Measurements from ENCODE around the gene ACSL3.
"Not testable (repeated sequence)": the region's sequence is repeated elsewhere in the genome, so short reads cannot be mapped to it uniquely, and the experiment has no call there.

The ACSL3 gene

DNA sequence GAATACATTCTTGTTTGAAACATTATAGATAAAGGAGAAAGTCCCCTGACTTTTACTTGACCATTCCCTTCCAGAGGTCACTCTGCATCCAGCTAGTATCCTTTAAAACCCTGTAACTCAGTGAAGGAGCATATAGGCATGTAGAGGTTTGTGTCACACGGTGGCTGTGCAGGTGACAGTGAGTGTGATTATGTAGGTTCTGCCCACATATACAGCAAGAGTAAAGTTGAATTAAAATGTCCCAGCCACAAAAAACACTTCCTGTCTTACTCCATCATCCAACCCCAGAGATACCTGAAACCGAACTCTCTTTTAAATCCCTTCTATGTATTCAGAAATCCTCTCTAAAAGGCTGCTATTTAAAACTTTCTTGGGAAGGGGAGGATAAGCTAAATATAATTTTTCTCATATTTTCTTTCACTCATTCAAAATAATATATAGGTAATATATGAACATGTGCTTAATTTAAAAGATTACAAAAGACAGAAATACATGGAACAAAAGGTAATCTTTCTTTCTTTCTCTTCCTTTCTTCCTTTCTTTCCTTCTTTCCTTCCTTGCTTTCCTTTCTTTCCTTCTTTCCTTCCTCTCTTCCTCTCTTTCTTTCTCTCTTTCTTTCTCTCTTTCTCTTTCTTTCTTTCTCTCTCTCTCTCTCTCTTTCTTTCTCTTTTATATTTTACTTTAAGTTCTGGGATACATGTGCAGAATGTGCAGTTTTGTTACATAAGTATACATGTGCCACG is 20.6 kb upstream of the ACSL3 start:
- Histone ChIP-seq H3K4me1 (ENCODE audit: insufficient read depth, low read length, severe bottlenecking) (no peaks in the 10 kb centered on the region), H3K4me3 (ENCODE audit: low read depth, low read length, poor library complexity, severe bottlenecking) (no peak overlapping the region), H2AFZ (ENCODE audit: low read length) (no peak overlapping the region), H3K27ac (ENCODE audit: low read depth, low read length, poor library complexity, severe bottlenecking) (no peak overlapping the region), H3K27me3 (ENCODE audit: insufficient read depth, low read length) (no peaks in the 10 kb centered on the region), H3K9me2 (ENCODE audit: low read depth, low read length) (no peaks in the 10 kb centered on the region), H3K9me3 (ENCODE audit: low read length) (no peaks in the 10 kb centered on the region), H3F3A (ENCODE audit: insufficient read depth, low read length) (no peaks in the 10 kb centered on the region), H3K36me3 (ENCODE audit: insufficient read depth, low read length) (no peaks in the 10 kb centered on the region), H3K9ac (ENCODE audit: low read length) (no peak overlapping the region), H3K4me2 (ENCODE audit: low read length) (no peak overlapping the region), H3K79me2 (ENCODE audit: insufficient read depth, low read length) (no peaks in the 10 kb centered on the region), H4K20me1 (ENCODE audit: insufficient read depth, low read length) (no peaks in the 10 kb centered on the region)
- TF ChIP-seq, protein P1, sequence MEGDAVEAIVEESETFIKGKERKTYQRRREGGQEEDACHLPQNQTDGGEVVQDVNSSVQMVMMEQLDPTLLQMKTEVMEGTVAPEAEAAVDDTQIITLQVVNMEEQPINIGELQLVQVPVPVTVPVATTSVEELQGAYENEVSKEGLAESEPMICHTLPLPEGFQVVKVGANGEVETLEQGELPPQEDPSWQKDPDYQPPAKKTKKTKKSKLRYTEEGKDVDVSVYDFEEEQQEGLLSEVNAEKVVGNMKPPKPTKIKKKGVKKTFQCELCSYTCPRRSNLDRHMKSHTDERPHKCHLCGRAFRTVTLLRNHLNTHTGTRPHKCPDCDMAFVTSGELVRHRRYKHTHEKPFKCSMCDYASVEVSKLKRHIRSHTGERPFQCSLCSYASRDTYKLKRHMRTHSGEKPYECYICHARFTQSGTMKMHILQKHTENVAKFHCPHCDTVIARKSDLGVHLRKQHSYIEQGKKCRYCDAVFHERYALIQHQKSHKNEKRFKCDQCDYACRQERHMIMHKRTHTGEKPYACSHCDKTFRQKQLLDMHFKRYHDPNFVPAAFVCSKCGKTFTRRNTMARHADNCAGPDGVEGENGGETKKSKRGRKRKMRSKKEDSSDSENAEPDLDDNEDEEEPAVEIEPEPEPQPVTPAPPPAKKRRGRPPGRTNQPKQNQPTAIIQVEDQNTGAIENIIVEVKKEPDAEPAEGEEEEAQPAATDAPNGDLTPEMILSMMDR (IDR thresholded peaks at IDR 0.05; ENCODE audit: low read length): no peak
- TF ChIP-seq EZH2 (IDR thresholded peaks at IDR 0.05; ENCODE audit: borderline replicate concordance, low read length): no peak

DNA sequence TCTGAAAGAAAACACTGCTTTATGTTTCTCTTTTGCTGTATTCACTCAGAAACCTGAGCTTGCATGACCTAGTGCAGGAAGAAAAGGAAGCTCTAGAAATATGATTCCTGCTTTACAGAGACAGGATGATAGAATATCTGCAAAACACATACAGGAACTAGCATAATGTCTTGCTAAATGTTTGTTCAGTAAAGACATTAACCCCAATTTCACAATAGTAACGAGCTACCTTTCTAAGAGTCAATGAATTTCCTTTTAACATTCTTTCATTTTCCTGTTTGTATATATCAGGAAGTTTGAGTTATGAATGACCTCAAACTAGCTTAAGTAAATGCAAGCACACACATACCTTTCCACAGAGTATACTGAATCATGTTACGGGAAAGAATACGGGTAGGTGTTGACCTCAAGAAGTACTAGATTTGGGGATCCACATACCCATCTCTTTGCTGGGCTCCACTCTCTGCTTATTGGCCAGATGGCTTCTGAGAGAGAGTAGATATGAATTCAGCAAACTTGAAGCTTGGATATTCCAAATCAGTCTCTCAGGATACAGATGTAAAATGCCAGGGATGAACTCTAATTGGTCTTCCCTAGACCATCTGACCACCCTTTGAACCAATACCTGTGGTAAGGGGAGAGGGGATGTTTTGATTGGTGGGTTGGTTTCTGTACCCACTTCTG is 18.2 kb upstream of the ACSL3 start:
- H3K4me1 ChIP-seq (ENCODE audit: insufficient read depth, low read length, severe bottlenecking): no peaks in the 10 kb centered on the region
- no peaks in the 10 kb centered on the region for H3K79me2 ChIP-seq (ENCODE audit: insufficient read depth, low read length)
- no peak for TF ChIP-seq EZH2 (IDR thresholded peaks at IDR 0.05; ENCODE audit: borderline replicate concordance, low read length)
- TF ChIP-seq, protein P1 (IDR thresholded peaks at IDR 0.05; ENCODE audit: low read length): no peak
- H3F3A ChIP-seq (ENCODE audit: insufficient read depth, low read length): no peaks in the 10 kb centered on the region
- no peak overlapping the region for H3K27ac ChIP-seq (ENCODE audit: low read depth, low read length, poor library complexity, severe bottlenecking)
- no peaks in the 10 kb centered on the region for H3K9me2 ChIP-seq (ENCODE audit: low read depth, low read length)
- H3K4me2 ChIP-seq (ENCODE audit: low read length): no peak overlapping the region
- H3K27me3 ChIP-seq (ENCODE audit: insufficient read depth, low read length): no peaks in the 10 kb centered on the region
- H4K20me1 ChIP-seq (ENCODE audit: insufficient read depth, low read length): no peaks in the 10 kb centered on the region
- no peaks in the 10 kb centered on the region for H3K9me3 ChIP-seq (ENCODE audit: low read length)
- H2AFZ ChIP-seq (ENCODE audit: low read length): no peak overlapping the region
- no peak overlapping the region for H3K9ac ChIP-seq (ENCODE audit: low read length)
- no peaks in the 10 kb centered on the region for H3K36me3 ChIP-seq (ENCODE audit: insufficient read depth, low read length)
- no peak overlapping the region for H3K4me3 ChIP-seq (ENCODE audit: low read depth, low read length, poor library complexity, severe bottlenecking)

DNA sequence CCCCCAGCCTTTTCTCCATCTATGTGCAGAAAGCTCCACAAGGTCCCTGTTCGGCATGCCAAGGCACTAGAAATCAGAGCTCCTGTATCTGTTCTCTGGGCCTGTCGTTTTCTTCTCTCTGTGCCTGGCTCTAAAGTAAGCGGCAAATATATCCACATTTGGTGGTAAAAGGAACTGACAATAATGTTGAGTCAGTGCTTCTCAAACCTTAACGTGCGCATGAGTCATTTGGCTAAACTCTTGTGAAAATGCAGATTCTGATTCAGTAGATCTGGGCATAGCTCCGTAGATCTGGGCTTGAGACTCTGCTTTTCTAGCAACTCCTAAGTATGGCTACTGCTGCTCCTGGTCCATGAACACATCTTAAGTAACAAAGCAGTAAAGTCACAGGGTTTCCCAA is 16.5 kb upstream of the ACSL3 start:
- H3F3A ChIP-seq (ENCODE audit: insufficient read depth, low read length): no peaks in the 10 kb centered on the region
- no peak overlapping the region for H3K9ac ChIP-seq (ENCODE audit: low read length)
- H2AFZ ChIP-seq (ENCODE audit: low read length): no peak overlapping the region
- no peak for TF ChIP-seq EZH2 (IDR thresholded peaks at IDR 0.05; ENCODE audit: borderline replicate concordance, low read length)
- TF ChIP-seq, protein P1 (IDR thresholded peaks at IDR 0.05; ENCODE audit: low read length): no peak
- H3K4me3 ChIP-seq (ENCODE audit: low read depth, low read length, poor library complexity, severe bottlenecking): no peak overlapping the region
- H3K4me2 ChIP-seq (ENCODE audit: low read length): no peak overlapping the region
- H3K79me2 ChIP-seq (ENCODE audit: insufficient read depth, low read length): no peaks in the 10 kb centered on the region
- H3K9me3 ChIP-seq (ENCODE audit: low read length): no peaks in the 10 kb centered on the region
- no peaks in the 10 kb centered on the region for H3K9me2 ChIP-seq (ENCODE audit: low read depth, low read length)
- H3K27me3 ChIP-seq (ENCODE audit: insufficient read depth, low read length): no peaks in the 10 kb centered on the region
- no peaks in the 10 kb centered on the region for H4K20me1 ChIP-seq (ENCODE audit: insufficient read depth, low read length)
- H3K36me3 ChIP-seq (ENCODE audit: insufficient read depth, low read length): no peaks in the 10 kb centered on the region
- H3K4me1 ChIP-seq (ENCODE audit: insufficient read depth, low read length, severe bottlenecking): no peaks in the 10 kb centered on the region
- H3K27ac ChIP-seq (ENCODE audit: low read depth, low read length, poor library complexity, severe bottlenecking): no peak overlapping the region

DNA sequence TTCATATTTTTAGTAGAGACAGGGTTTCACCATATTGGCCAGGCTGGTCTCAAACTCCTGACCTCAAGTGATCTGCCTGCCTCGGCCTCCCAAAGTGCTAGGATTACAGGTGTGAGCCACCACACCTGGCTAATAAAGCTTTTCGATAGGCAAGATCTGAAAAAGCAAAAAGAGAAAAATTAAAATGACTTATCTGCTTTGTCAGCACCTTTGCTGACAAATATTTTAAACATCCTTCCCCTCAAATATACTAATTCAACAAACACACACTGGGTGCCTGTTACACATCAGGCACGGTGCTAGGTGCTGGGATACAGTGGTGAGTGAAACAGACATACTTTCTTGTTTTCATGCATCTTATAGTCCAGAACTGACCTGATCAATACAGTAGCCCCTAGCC is 15.5 kb upstream of the ACSL3 start:
- not testable (repeated sequence) for H3F3A ChIP-seq (ENCODE audit: insufficient read depth, low read length)

More for the DNA sequence above, 15.5 kb upstream of the ACSL3 start:
- H3K36me3 ChIP-seq (ENCODE audit: insufficient read depth, low read length); H3K9me3 ChIP-seq (ENCODE audit: low read length); H3K9ac ChIP-seq (ENCODE audit: low read length); H4K20me1 ChIP-seq (ENCODE audit: insufficient read depth, low read length); H3K4me1 ChIP-seq (ENCODE audit: insufficient read depth, low read length, severe bottlenecking); H3K27me3 ChIP-seq (ENCODE audit: insufficient read depth, low read length); H2AFZ ChIP-seq (ENCODE audit: low read length); H3K79me2 ChIP-seq (ENCODE audit: insufficient read depth, low read length); H3K4me3 ChIP-seq (ENCODE audit: low read depth, low read length, poor library complexity, severe bottlenecking); H3K4me2 ChIP-seq (ENCODE audit: low read length); H3K9me2 ChIP-seq (ENCODE audit: low read depth, low read length); H3K27ac ChIP-seq (ENCODE audit: low read depth, low read length, poor library complexity, severe bottlenecking): not testable (repeated sequence)
